Activated CD4-positive, alpha-beta T cell treated with anti-CD3 and anti-CD28 coated beads, Interleukin-2, amount 50 U/mL, for 24 hours (primary cell): ENCODE results near the gene P2RY6.

ENCODE experiments used
- DNase-seq, 2 donors: peaks; one replicate each; pipeline ENCODE4 v3.0.0-alpha.2; 2020; ENCODE audit warnings: low read depth in 1 of 2, low spot score in 1 of 2

The P2RY6 gene

GRCh38 chr11:73314117-73314961 lies 42.2 kb downstream of the P2RY6 start:
- DNase-seq, result no peak

DNA sequence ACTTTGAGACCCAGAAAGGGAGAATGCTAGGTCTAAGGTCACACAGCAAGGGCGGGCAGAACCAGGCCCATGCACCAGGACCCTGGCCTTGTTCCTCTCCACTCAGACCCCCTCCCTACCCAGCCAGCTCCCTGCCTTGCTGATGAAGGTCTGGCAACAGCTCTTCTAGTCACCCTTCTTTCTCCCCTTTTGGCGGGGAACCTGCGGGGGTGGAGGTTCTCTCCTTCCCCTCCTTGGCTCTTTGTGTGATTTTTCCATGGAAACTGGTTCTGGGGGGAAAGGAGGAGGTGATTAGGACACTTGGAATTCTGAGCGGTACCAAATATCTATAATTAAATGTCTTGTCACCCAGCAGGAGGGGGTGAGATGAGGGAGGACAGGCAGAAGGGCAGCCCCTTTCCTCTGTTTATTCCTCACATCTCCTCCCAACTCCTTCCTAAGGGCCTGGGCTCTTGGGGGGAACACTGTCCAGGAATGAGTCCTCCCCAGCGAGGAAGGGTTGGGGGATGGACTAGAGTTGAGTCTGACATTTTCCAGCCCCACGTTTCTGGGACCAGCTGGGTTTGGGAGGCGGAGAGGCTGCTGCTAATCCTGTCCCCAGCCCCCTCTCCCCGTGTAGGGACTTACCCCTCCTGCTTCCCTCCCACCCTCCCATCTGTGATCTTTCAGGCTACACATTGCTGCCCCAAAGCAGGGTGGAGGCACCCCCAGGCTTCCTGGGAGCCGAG lies 43.3 kb downstream of the P2RY6 start:
- no peak for DNase-seq

DNA sequence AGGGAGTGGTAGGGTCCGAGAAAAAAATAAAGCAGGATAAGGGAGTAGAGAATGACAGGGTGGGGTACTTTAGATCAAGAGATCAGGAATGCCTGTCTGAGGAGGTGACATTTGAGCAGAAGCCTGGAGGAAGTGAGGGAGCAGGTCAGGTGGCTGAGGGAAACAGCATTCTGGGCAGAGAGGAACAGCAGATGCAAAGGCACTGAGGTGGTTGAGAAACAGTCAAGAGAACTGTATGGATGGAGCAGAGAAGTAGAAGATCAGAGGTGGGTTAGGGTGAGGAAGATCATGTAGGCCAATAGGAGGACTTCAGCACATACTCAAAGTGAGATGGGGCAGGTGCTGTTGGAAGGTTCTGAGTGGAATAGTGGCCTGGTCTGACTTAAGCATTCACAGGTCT lies 44.3 kb downstream of the P2RY6 start:
- no peak for DNase-seq

DNA sequence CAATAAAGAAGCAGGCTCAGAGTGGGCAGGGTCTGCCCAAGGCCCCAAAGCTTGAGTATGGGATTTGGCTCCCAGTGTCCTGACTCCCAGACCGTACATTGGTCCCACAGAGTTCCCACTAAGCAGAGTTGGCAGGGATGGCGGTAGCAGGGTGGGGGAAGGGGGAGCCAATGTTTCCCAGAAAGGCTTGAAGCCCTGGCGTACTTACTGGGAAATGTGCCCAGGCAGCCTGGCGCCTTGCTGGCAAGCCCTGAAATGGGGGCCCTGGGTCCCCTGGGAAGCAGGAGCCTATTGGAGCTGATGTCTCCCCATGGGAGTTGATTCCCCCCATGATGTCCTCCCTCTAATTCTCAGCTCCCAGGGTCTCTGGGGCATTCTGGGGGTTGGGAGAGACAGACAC lies 45.2 kb downstream of the P2RY6 start:
- no peak for DNase-seq

- no peak for DNase-seq
Measured at GRCh38 chr11:73317803-73318202, 45.7 kb downstream of the P2RY6 start.

DNA sequence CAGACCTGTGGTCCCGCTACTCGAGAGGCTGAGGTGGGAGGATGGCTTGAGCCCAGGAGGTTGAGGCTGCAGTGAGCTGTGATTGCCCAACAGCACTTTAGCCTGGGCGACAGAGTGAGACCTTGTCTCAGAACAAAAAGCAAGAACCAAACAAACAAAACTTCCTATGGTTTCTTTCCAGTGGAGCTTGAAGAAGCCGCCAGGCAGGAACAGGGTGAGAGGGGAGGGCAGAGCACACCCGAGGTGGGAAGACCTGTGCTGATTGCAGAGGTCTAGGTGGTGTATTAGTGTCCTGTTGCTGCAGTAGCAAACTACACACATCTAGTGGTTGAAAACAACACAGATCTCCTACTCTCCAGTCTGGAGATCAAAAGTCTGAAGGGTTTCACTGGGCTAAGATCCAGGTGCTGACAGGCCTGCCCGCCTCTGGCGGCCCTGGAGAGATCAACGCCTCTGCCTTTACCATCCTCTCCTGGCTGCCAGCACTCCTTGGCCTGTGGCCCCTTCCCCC lies 46.4 kb downstream of the P2RY6 start:
- no peak for DNase-seq

DNA sequence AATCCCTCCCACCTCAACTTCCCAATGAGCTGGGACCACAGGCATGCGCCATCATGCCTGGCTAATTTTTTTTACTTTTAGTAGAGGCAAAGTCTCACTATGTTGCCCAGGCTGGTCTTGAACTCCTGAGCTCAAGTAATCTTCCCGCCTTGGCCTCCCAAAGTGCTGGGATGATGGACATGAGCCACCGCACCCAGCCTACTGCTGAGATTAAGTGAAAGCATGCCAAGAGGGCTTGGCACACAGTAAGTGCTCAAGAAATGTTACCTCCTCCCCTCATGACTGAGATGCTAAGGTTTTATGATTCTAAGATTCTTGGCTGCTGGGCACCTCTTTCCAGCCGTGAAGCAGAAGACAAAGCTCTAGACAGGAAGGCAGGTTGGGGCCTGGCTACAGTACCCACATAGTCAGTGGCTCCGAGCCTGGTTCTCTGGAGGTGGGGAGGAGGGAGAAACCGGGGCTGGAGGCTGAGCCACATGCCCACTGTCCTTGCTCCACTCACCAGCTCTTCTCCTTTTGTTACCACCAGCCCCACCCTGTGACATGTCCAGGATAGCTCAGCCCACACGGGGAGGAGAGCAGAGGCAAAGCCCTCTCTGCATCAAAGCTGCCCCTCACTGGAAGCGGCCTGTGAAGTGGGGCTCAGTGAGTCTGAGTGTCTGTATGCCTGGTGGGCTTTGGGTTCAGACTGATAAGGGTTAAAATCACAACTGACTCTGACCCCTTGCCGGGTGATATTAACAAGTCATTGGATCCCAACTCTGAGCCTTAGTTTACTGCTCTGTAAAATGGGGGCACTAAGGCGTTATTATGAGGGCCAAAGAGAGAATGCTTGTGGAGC lies 48.8 kb downstream of the P2RY6 start:
- no peak for DNase-seq

DNA sequence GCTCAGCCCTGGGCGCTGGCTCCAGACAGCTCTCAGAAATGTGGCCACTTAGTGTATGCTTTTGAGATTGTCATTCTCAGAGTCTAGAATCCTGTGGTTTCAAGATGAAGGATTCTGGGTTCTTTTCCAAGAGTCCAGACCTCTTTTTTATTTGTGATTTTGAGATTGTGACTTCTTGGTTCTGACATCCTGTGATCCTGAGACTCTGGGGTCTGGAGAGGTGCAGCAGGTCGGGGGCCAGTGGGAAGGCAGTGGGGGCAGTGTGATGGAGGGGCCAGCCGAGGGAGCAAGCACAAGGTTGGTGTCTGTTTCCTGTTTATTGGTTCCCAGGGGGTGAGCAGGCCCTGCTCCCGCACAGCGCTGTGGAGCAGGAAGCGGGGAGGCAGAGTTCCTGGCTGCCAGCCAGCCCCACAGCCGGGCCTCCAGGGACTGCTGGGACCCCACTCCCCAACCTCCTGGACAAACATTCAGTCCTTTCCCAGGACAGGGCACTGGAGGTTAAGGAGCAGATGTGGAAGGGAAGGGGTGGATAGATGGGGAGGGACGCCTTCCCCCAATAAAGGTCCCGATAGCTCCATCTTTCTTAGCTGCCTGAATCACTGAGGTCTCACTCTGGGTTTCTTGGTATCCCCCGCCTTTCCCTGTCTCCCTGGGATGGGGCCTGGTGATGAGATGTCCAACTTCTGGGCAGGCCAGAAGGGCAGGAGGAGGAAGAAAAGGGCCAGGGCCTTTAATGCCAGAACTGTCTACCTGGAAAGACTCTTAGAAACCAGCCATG lies 49.7 kb downstream of the P2RY6 start:
- no peak for DNase-seq

- no peak for DNase-seq
Measured at GRCh38 chr11:73322382-73323306, 50.5 kb downstream of the P2RY6 start.

- DNase-seq, result no peak
Measured at GRCh38 chr11:73323464-73323863, 51.3 kb downstream of the P2RY6 start.

GRCh38 chr11:73324116-73324515 lies 52.0 kb downstream of the P2RY6 start:
- no peak for DNase-seq

DNA sequence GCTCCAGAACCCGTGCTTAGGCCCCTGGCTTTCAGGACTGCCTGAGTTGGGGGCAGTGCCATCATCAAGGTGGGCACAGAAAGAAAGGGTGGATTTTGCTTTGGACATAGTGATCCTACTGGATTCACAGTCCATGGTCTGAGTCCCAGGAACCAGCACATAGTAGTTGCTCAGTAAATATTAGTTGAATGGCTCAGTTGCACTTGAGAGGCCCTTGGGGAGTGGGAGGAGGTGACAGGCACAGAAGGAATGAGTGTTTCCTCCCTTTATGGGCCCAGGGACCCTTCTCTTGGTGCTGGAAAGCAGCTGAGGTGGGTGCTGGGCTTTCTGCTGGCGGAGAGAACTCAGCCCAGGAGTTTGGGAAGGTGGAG lies 52.5 kb downstream of the P2RY6 start:
- no peak for DNase-seq

DNA sequence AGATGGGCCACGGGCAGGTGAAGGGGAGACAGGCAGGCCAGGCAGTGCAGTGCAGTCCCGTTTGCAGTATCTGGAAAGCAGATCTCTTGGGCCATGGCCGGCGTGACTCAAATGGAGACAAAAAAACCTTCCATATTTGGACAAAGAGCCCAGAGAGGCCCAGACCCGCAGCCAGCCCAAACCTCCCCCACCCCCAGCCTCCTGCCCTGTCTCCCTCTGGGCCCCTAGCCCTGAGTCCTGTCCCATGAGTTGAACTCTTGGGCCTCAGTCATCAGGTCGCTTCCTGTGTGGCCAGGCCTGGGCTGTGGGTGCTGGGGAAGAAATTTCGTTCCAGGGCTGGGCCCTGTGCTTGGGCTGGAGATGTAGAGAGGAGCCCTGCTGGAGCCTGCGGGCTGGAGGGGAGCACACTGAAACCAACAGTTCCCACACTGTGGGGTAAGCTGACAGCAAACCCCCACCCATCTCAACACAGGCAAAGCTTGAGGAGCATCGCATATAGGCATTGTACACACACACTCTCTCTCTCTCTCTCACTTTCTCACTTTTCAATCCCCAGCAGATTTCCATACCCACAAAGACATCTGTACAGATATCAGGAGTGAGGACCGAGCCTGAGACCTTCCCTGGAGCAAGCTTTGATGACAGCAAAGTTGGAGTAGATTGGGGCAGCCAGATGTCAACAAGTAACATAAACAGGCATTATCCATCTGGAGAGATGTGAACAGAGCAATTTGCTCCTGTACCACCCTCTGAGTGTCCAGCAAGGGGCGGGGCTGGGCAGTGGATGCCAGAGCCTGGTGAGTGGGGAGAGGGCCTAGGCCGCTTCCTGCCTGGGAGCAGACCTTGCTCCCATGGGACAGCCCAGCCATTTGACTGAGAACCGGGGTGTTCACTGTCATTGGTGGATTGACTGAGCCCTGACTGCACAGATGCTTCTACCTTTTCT lies 53.2 kb downstream of the P2RY6 start:
- DNase-seq, result no peak

DNA sequence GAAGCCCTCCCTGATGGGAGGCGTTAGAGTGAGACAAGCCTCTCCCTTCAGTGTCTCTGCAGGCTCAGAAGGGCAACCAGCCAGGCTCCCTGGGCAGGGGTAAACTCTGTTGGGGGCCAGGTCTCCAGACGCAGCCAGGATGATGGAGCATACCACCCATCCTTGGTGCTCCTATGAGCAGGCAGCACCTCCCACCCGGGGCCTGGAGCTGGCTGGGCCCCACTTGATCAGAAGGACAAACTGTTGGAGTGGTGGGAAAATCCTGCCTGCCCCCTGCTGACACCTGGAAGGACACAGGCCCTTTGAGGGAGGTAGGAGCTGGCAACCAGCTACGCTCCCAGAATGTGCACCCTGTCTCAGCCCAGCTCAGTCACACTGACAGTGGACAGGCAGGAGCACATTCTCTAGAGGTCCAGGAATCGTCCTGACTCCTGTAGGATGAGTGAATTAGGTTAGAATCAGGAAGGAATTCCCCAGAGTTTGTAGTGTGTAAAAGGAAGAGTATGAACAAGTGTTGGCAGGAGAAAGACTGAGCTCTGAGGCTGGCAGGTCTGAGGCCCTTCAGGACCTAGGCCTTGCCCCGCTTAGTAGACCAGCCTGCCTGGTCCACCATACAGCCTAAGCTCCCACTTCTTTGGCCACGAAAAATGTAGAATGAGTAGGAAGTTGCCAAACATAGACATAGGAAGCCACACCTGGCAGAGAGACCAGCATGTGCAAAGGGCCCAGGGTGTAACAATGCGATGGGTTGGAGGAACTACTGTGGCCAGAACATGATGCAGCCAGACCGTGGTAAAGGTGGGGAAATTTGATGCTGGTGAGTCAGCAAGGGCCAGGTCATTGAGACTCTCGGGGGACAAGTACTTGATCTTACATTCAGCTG lies 55.0 kb downstream of the P2RY6 start:
- DNase-seq, result no peak

- no peak for DNase-seq
Measured at GRCh38 chr11:73327812-73328364, 55.8 kb downstream of the P2RY6 start.

- no peak for DNase-seq
Measured at GRCh38 chr11:73330569-73331093, 58.5 kb downstream of the P2RY6 start.
